Measurements from ENCODE around the gene TM9SF2.

Gene TM9SF2

DNA sequence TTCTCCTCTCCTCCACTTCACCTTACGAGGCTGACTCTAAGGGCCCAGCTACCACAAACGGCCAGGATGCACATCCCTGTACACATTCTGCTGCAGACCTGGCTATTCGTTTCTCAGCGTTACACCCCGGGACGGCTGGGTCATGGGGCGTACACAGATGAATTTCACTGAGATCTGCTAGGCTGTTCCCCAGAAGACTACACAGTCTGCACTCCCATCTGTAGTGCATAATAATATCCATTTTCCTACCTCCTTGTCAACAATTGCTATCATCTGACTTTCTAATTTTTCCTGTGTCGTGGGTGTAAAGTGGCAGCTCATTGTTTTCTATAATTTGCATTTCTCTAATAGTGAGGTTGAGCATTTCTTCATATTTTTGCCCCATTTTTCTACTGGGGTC, 85.7 kb downstream of the TM9SF2 start:
- ChIA-PET CTCF (no interaction called here), POLR2A (ENCODE audit: low non-redundant PET) (no interaction called here)
- TF ChIP-seq, protein P1, sequence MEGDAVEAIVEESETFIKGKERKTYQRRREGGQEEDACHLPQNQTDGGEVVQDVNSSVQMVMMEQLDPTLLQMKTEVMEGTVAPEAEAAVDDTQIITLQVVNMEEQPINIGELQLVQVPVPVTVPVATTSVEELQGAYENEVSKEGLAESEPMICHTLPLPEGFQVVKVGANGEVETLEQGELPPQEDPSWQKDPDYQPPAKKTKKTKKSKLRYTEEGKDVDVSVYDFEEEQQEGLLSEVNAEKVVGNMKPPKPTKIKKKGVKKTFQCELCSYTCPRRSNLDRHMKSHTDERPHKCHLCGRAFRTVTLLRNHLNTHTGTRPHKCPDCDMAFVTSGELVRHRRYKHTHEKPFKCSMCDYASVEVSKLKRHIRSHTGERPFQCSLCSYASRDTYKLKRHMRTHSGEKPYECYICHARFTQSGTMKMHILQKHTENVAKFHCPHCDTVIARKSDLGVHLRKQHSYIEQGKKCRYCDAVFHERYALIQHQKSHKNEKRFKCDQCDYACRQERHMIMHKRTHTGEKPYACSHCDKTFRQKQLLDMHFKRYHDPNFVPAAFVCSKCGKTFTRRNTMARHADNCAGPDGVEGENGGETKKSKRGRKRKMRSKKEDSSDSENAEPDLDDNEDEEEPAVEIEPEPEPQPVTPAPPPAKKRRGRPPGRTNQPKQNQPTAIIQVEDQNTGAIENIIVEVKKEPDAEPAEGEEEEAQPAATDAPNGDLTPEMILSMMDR (conservative IDR thresholded peaks at IDR 0.05; ENCODE audit: low read depth), result no peak
- no peak overlapping the region for H3K27ac ChIP-seq
- DNase-seq (ENCODE audit: low spot score), result no peak

DNA sequence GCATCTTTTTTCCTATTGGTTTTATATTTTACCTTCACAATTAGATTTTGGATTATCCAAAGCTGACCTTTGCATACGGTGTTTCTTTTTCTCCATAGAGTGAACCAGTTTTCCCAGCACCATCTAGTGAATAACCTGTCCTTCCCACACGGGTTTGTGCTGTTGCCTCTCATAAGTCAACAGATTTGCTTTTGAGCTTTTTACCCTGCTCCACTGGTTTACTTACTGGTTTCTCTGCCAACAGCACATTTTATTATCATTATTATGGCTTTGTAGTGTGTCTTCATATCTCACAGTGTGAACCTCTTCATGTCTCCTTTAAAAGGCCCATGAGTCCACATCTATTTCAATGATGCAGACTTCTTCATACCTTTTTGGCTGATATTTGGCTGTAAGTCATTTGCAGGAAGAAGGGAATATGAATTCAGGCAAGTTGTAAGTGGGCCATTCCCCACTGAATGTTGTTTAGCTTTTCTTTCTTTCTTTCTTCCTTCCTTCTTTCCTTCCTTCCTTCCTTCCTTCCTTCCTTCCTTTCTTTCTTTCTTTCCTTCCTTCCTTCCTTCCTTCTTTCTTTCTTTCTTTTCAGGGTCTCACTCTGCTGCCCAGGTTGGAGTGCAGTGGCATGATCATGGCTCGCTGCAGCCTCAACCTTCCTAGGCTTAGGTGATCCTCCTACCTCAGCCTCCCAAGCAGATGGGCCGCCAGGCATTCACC, 86.8 kb downstream of the TM9SF2 start:
- H3K27ac ChIP-seq, result no peak overlapping the region
- POLR2A ChIA-PET (ENCODE audit: low non-redundant PET), result no interaction called here
- CTCF ChIA-PET, result no interaction called here
- no peak for DNase-seq (ENCODE audit: low spot score)
- TF ChIP-seq, protein P1 (conservative IDR thresholded peaks at IDR 0.05; ENCODE audit: low read depth), result no peak

DNA sequence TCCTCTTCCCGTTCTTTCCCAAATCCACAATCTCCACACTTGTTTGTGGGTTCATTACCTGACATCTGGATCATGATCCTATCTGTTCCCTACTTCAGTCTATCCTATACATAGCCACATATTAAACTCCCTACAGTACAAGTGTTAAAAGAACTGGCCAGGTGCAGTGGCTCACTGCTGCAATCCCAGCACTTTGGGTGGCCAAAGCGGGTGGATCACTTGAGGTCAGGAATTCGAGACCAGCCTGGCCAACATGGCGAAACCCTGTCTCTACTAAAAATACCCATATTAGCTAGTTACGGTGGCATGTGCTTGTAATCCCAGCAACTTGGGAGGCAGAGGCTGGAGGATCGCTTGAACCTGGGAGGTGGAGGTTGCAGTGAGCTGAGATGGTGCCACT, 88.3 kb downstream of the TM9SF2 start:
- no peak overlapping the region for H3K27ac ChIP-seq
- TF ChIP-seq, protein P1 (conservative IDR thresholded peaks at IDR 0.05; ENCODE audit: low read depth), result no peak
- DNase-seq (ENCODE audit: low spot score), result no peak
- ChIA-PET CTCF (interaction anchor here (0.7 kb wide), 1 partner anchor 83 kb away, joined by 3 read pairs; no protein-coding TSS in a partner anchor), POLR2A (ENCODE audit: low non-redundant PET) (no interaction called here)

DNA sequence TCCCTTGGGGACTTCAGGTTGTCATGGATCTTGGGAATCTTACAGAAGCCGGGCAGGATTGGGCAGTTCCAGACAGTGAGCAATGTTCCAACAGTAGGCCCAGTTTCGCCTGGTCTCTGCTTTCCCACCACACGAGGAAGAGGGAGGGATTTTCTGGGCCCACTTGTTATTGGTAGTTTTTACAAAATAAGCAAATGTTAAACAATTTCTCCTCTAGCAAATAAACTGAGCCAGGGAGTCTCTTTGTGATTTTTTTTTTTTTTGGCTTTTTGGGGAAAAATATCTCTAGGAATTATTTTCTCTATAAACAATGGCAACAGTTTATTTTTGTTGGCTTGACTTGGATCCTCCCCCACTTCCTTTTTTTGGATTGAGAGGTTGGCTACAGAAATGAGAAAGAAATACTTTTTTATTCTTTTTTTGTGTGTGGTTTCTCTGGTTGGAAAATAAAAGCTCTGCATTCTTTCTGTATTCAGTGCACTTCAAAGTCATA, 89.3 kb downstream of the TM9SF2 start:
- TF ChIP-seq, protein P1 (conservative IDR thresholded peaks at IDR 0.05; ENCODE audit: low read depth), result no peak
- no peak for DNase-seq (ENCODE audit: low spot score)
- H3K27ac ChIP-seq, result no peak overlapping the region
- POLR2A ChIA-PET (ENCODE audit: low non-redundant PET), result no interaction called here
- CTCF ChIA-PET, result interaction anchor here (0.7 kb wide), 1 partner anchor 82 kb away, joined by 3 read pairs; no protein-coding TSS in a partner anchor

DNA sequence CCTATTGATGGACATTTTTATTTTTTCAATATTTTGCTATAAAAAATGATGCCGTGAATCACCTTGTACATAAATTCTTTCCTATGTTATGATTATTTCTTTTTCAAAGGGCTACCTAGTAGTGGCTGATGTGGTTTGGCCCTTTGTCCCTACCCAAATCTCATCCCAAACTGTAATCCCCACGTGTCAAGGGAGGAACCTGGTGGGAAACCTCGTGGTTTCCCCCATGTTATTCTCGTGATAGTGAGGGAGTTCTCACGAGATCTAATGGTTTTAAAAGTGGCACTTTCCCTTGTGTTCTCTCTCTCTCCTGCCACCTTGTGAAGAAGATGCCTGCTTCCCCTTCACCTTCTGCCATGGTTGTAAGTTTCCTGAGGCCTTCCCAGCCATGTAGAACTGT, 94.9 kb downstream of the TM9SF2 start:
- TF ChIP-seq, protein P1 (conservative IDR thresholded peaks at IDR 0.05; ENCODE audit: low read depth), result no peak
- ChIA-PET CTCF (no interaction called here), POLR2A (ENCODE audit: low non-redundant PET) (no interaction called here)
- H3K27ac ChIP-seq, result no peak overlapping the region
- DNase-seq (ENCODE audit: low spot score), result no peak

DNA sequence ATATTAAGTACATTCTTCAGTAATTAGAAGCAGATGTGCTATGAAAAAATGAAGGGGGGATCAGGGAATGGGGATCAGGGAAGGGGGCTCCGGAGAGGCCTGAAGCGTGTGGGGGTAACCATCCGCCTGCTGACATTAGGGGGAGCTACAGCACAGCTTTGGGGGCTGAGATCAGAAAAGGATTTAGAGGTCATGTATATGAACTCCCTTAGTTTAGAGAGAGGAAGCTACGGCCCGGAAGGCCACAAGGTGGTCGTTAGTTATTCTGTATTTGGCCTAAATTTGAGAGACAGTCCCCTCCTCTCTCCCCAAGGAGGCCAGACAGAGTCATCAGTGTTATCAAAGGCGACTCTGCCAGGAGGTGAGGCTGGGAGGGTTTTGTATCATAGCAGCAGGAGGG, 99.0 kb downstream of the TM9SF2 start:
- CTCF ChIA-PET, result no interaction called here
- no peak overlapping the region for H3K27ac ChIP-seq
- POLR2A ChIA-PET (ENCODE audit: low non-redundant PET), result no interaction called here
- no peak for DNase-seq (ENCODE audit: low spot score)
- TF ChIP-seq, protein P1 (conservative IDR thresholded peaks at IDR 0.05; ENCODE audit: low read depth), result no peak

Data from RWPE1 (cell line).